Measurements from ENCODE around the gene ITM2C. TPM values are rescaled to one million over a fixed set of nuclear protein-coding genes. Genes with fewer than 3 reads are reported as not detected.

The ITM2C gene
- 1,000 to 10,000 TPM in 1 of 5 donors, 100 to 1,000 TPM in 2, 10 to 100 TPM in 2; 35.6 to 1,030 (median 105) TPM for total RNA-seq
- 10 to 100 TPM; 26.9 to 40.8 (median 32.2) TPM for polyA plus RNA-seq
- long read RNA-seq, donor 1, transcript ITM2C-202 (6 exons, 2,078 nt), result major isoform, 24 of 47 reads
- long read RNA-seq, donor 1, transcript ITM2C-210 (1 exons, 501 nt), result minor isoform, 21 of 47 reads
- long read RNA-seq, donor 1, partial matches to known transcripts, result 0 of 47 reads
- long read RNA-seq, donor 1, other reads (novel, unspliced or antisense), result 0 of 47 reads
- long read RNA-seq, donor 2, transcript ITM2C-210 (1 exons, 501 nt), result minor isoform, 19 of 124 reads
- long read RNA-seq, donor 2, transcript ITM2C-202 (6 exons, 2,078 nt), result major isoform, 87 of 124 reads
- long read RNA-seq, donor 2, partial matches to known transcripts, result 9 of 124 reads
- long read RNA-seq, donor 2, other reads (novel, unspliced or antisense), result 6 of 124 reads
- long read RNA-seq, donor 3, transcript ITM2C-210 (1 exons, 501 nt), result minor isoform, 16 of 48 reads
- long read RNA-seq, donor 3, transcript ITM2C-202 (6 exons, 2,078 nt), result major isoform, 32 of 48 reads
- long read RNA-seq, donor 3, partial matches to known transcripts, result 0 of 48 reads
- long read RNA-seq, donor 3, other reads (novel, unspliced or antisense), result 0 of 48 reads
- long read RNA-seq, donor 4, transcript ITM2C-202 (6 exons, 2,078 nt), result major isoform, 10 of 14 reads
- long read RNA-seq, donor 4, partial matches to known transcripts, result 0 of 14 reads
- long read RNA-seq, donor 4, other reads (novel, unspliced or antisense), result 0 of 14 reads
- long read RNA-seq, donor 5, transcript ITM2C-210 (1 exons, 501 nt), result minor isoform, 32 of 146 reads
- long read RNA-seq, donor 5, transcript ITM2C-202 (6 exons, 2,078 nt), result major isoform, 94 of 146 reads
- long read RNA-seq, donor 5, partial matches to known transcripts, result 11 of 146 reads
- long read RNA-seq, donor 5, other reads (novel, unspliced or antisense), result 6 of 146 reads
- long read RNA-seq, donor 6, result 0 reads
- long read RNA-seq, donor 7, transcript ITM2C-202 (6 exons, 2,078 nt), result major isoform, 102 of 172 reads
- long read RNA-seq, donor 7, transcript ITM2C-210 (1 exons, 501 nt), result minor isoform, 44 of 172 reads
- long read RNA-seq, donor 7, partial matches to known transcripts, result 11 of 172 reads
- long read RNA-seq, donor 7, other reads (novel, unspliced or antisense), result 11 of 172 reads
- long read RNA-seq, donor 8, transcript ITM2C-210 (1 exons, 501 nt), result minor isoform, 29 of 71 reads
- long read RNA-seq, donor 8, transcript ITM2C-202 (6 exons, 2,078 nt), result major isoform, 33 of 71 reads
- long read RNA-seq, donor 8, partial matches to known transcripts, result 7 of 71 reads
- long read RNA-seq, donor 8, other reads (novel, unspliced or antisense), result 0 of 71 reads
- long read RNA-seq, donor 9, transcript ITM2C-210 (1 exons, 501 nt), result minor isoform, 19 of 49 reads
- long read RNA-seq, donor 9, transcript ITM2C-202 (6 exons, 2,078 nt), result major isoform, 29 of 49 reads
- long read RNA-seq, donor 9, partial matches to known transcripts, result 0 of 49 reads
- long read RNA-seq, donor 9, other reads (novel, unspliced or antisense), result 0 of 49 reads
- long read RNA-seq, donor 10, transcript ITM2C-202 (6 exons, 2,078 nt), result major isoform, 41 of 56 reads
- long read RNA-seq, donor 10, transcript ITM2C-210 (1 exons, 501 nt), result minor isoform, 15 of 56 reads
- long read RNA-seq, donor 10, partial matches to known transcripts, result 0 of 56 reads
- long read RNA-seq, donor 10, other reads (novel, unspliced or antisense), result 0 of 56 reads

GRCh38 chr2:230864605-230865306 lies at the start of gene ITM2C:
Gene ITM2C (plus strand): TSS chr2:230864942. CDS start chr2:230865026, 84 bp downstream.
- Histone ChIP-seq H3K36me3 (no peaks in the 10 kb centered on the region), H3K27ac (peak within 1 kb of the TSS; percentile 18 to 84 (median 69)), H3K27me3 (peaks cover 0 to 10% (median 0%) of the 10 kb centered on the region in 3 donors), H3K4me3 (peak within 1 kb of the TSS; percentile 73 to 92 (median 82)), H3K9me3 (no peaks in the 10 kb centered on the region), H3K4me1 (peaks cover 45 to 55% (median 51%) of the 10 kb centered on the region in 4 donors)
- peak; percentile 75 to 94 for DNase-seq
- 0 to 2% (median 1%) methylated on average over 25 to 76 of the region's 76 CpGs for WGBS, 5 donors
- intact Hi-C loops (cut with DNase I; ENCODE audit: low total_unique reads), result no loop called here
- TF ChIP-seq CTCF (IDR thresholded peaks at IDR 0.05) (peak in 1 of 7 experiments; percentile 48), EP300 (IDR thresholded peaks at IDR 0.05) (no peak), POLR2AphosphoS5 (IDR thresholded peaks at IDR 0.05) (peak in 2 of 3 donors; percentile 55 to 57)

- Histone ChIP-seq H3K27ac (no peak overlapping the region), H3K4me3 (no peak overlapping the region), H3K9me3 (no peaks in the 10 kb centered on the region), H3K27me3 (no peaks in the 10 kb centered on the region), H3K36me3 (peaks cover 50 to 96% (median 92%) of the 10 kb centered on the region in 4 donors), H3K4me1 (peaks cover 0 to 19% (median 9%) of the 10 kb centered on the region in 4 donors)
- 69 to 90% (median 77%) methylated on average over 3 of the region's 3 CpGs for WGBS, 5 donors
- intact Hi-C loops (cut with DNase I; ENCODE audit: low total_unique reads), result no loop called here
- TF ChIP-seq POLR2AphosphoS5 (IDR thresholded peaks at IDR 0.05) (no peak), EP300 (IDR thresholded peaks at IDR 0.05) (no peak)
- DNase-seq, result no peak
Measured at GRCh38 chr2:230815088-230815487, 49.7 kb upstream of the ITM2C start.

- TF ChIP-seq POLR2A (IDR thresholded peaks at IDR 0.05) (no peak), POLR2AphosphoS5 (IDR thresholded peaks at IDR 0.05) (no peak), CTCF (IDR thresholded peaks at IDR 0.05) (no peak), EP300 (IDR thresholded peaks at IDR 0.05) (no peak)
- H3K36me3 ChIP-seq, result peaks cover 35 to 96% (median 90%) of the 10 kb centered on the region in 4 donors
- H3K27ac ChIP-seq, result no peak overlapping the region
- H3K4me3 ChIP-seq, result no peak overlapping the region
- H3K27me3 ChIP-seq, result no peaks in the 10 kb centered on the region
- H3K4me1 ChIP-seq, result peaks cover 0 to 18% (median 9%) of the 10 kb centered on the region in 4 donors
- peak in 1 of 2 donors; percentile 77 for DNase-seq
- WGBS, 5 donors, result 24 to 52% (median 44%) methylated on average over 7 of the region's 7 CpGs
- intact Hi-C loops (cut with DNase I; ENCODE audit: low total_unique reads), result no loop called here
- H3K9me3 ChIP-seq, result no peaks in the 10 kb centered on the region
Measured at GRCh38 chr2:230816735-230817134, 48.0 kb upstream of the ITM2C start.

Measured in stomach (tissue), 19 donors.